Measurements from ENCODE around the gene TMPRSS7.

Gene TMPRSS7

GRCh38 chr3:111993038-111993437, 41.5 kb upstream of the TMPRSS7 start:
- no peaks in the 10 kb centered on the region for H3K79me2 ChIP-seq (ENCODE audit: insufficient read depth, low read length)
- TF ChIP-seq, protein P1, sequence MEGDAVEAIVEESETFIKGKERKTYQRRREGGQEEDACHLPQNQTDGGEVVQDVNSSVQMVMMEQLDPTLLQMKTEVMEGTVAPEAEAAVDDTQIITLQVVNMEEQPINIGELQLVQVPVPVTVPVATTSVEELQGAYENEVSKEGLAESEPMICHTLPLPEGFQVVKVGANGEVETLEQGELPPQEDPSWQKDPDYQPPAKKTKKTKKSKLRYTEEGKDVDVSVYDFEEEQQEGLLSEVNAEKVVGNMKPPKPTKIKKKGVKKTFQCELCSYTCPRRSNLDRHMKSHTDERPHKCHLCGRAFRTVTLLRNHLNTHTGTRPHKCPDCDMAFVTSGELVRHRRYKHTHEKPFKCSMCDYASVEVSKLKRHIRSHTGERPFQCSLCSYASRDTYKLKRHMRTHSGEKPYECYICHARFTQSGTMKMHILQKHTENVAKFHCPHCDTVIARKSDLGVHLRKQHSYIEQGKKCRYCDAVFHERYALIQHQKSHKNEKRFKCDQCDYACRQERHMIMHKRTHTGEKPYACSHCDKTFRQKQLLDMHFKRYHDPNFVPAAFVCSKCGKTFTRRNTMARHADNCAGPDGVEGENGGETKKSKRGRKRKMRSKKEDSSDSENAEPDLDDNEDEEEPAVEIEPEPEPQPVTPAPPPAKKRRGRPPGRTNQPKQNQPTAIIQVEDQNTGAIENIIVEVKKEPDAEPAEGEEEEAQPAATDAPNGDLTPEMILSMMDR (IDR thresholded peaks at IDR 0.05; ENCODE audit: insufficient read depth, low read length, poor library complexity, severe bottlenecking): no peak
- no peak for TF ChIP-seq EZH2phosphoT487 (conservative IDR thresholded peaks at IDR 0.05; ENCODE audit: low read length)

DNA sequence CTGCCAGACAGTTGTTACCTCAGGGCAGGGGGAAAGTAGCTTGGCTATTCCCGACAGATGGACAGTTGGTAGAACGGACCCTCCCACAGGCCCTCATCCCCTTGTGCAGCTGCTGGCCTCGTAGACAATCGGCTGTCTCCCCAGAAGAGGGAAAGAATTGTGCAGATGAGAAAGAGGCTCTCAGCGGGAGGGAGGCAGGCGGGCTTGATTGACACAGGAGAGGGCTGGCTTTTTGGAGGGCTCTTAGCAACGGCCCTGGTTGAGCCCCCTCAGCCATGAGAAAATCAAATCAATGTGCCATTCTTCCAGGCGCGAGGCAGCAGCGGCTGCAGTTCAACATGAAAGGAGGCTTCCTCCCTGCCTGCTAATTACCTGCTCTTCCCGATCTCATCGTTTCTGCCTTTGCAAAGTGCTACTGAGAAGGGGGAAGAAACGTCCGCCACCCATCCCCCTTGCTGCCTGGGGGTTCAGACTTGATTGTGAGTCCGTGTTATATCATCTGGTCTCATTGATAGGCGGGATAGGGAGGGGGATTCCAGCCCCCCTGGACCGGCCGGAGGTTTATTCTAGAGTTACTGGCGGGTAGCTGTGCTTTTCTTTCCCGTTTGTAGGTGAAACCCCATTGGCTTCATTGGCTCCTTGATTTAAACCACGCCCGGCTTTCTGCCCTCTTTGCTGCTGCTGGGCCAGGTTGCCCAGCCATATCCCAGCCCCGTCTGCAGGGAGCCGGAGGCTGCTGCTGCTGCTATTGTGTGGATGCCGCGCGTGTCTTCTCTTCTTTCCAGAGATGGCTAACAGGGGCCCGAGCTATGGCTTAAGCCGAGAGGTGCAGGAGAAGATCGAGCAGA, 35.7 kb upstream of the TMPRSS7 start, which contains the start of gene TAGLN3:
Gene TAGLN3 (plus strand): TSS at position 287 of the 848 bp plus-strand sequence. CDS start 501 bp downstream, at position 788.
- Histone ChIP-seq H2AFZ (ENCODE audit: low read depth, low read length, severe bottlenecking) (no peak within 1 kb of the TSS), H3F3A (ENCODE audit: insufficient read depth) (no peaks in the 10 kb centered on the region), H3K4me2 (ENCODE audit: low read depth, low read length, poor library complexity, severe bottlenecking) (no peak within 1 kb of the TSS), H3K27me3 (ENCODE audit: low read length) (no peaks in the 10 kb centered on the region), H3K36me3 (ENCODE audit: low read length) (no peaks in the 10 kb centered on the region), H4K20me1 (ENCODE audit: low read depth, low read length) (no peaks in the 10 kb centered on the region), H3K9me3 (ENCODE audit: insufficient read depth, low read length) (no peaks in the 10 kb centered on the region), H3K4me3 (ENCODE audit: insufficient read depth, low read length, poor library complexity, severe bottlenecking) (no peak within 1 kb of the TSS), H3K9ac (ENCODE audit: low read length) (no peak within 1 kb of the TSS), H3K9me2 (replicated peaks; ENCODE audit: insufficient read depth, low read length) (no peaks in the 10 kb centered on the region), H3K27ac (ENCODE audit: low read depth, low read length) (no peak within 1 kb of the TSS), H3K79me2 (ENCODE audit: insufficient read depth, low read length) (no peaks in the 10 kb centered on the region)
- TF ChIP-seq EZH2phosphoT487 (conservative IDR thresholded peaks at IDR 0.05; ENCODE audit: low read length): no peak
- TF ChIP-seq, protein P1 (IDR thresholded peaks at IDR 0.05; ENCODE audit: insufficient read depth, low read length, poor library complexity, severe bottlenecking): no peak

More at GRCh38 chr3:111993038-111993437, 41.5 kb upstream of the TMPRSS7 start:
- H3K9ac ChIP-seq (ENCODE audit: low read length): no peak overlapping the region
- H2AFZ ChIP-seq (ENCODE audit: low read depth, low read length, severe bottlenecking): no peak overlapping the region
- no peaks in the 10 kb centered on the region for H3K27me3 ChIP-seq (ENCODE audit: low read length)
- no peak overlapping the region for H3K27ac ChIP-seq (ENCODE audit: low read depth, low read length)
- no peak overlapping the region for H3K4me3 ChIP-seq (ENCODE audit: insufficient read depth, low read length, poor library complexity, severe bottlenecking)
- H3K4me2 ChIP-seq (ENCODE audit: low read depth, low read length, poor library complexity, severe bottlenecking): no peak overlapping the region
- H3K36me3 ChIP-seq (ENCODE audit: low read length): peaks cover 27% of the 10 kb centered on the region
- H3K9me3 ChIP-seq (ENCODE audit: insufficient read depth, low read length): no peaks in the 10 kb centered on the region
- H3K9me2 ChIP-seq (replicated peaks; ENCODE audit: insufficient read depth, low read length): no peaks in the 10 kb centered on the region
- no peaks in the 10 kb centered on the region for H4K20me1 ChIP-seq (ENCODE audit: low read depth, low read length)
- H3F3A ChIP-seq (ENCODE audit: insufficient read depth): no peaks in the 10 kb centered on the region

DNA sequence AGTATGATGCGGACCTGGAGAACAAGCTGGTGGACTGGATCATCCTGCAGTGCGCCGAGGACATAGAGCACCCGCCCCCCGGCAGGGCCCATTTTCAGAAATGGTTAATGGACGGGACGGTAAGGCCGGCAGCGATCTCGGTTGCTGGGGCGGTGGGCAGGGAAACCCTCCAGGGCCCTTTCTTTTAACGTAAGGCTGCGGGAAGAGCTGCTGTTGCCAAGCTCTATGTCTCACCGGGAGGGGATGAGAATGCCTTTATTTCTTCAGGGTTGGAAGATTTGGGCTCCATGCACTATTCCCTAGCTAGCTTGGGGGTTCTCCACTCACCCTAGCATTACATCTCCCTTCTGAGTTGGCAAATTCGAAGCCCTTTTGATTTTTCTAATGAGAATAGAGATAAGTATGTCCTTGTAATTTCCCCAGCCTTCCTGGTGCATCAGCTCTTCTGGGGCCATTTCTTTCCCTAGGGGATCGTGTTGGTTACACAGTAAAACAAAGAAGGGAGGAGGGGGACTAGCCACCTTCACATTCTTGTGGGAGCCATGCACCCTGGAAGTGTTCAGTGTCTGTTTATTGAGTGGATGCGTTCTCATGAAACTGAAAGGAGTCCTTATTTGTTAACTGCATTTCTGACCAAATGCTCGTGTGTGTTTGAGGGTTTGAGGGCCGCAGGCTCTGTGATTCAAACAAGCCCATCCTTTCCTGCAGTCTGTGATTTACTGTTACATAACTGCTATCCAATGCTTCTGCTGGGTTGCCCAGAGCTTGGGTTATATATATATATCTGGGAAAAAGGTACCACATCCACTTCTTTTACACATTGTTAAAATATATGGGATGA, 34.8 kb upstream of the TMPRSS7 start:
- H3K36me3 ChIP-seq (ENCODE audit: low read length): no peaks in the 10 kb centered on the region
- H3K27ac ChIP-seq (ENCODE audit: low read depth, low read length): no peak overlapping the region
- no peaks in the 10 kb centered on the region for H4K20me1 ChIP-seq (ENCODE audit: low read depth, low read length)
- H3K4me3 ChIP-seq (ENCODE audit: insufficient read depth, low read length, poor library complexity, severe bottlenecking): no peak overlapping the region
- no peaks in the 10 kb centered on the region for H3F3A ChIP-seq (ENCODE audit: insufficient read depth)
- no peak for TF ChIP-seq EZH2phosphoT487 (conservative IDR thresholded peaks at IDR 0.05; ENCODE audit: low read length)
- TF ChIP-seq, protein P1 (IDR thresholded peaks at IDR 0.05; ENCODE audit: insufficient read depth, low read length, poor library complexity, severe bottlenecking): no peak
- no peaks in the 10 kb centered on the region for H3K9me2 ChIP-seq (replicated peaks; ENCODE audit: insufficient read depth, low read length)
- no peaks in the 10 kb centered on the region for H3K27me3 ChIP-seq (ENCODE audit: low read length)
- no peak overlapping the region for H3K9ac ChIP-seq (ENCODE audit: low read length)
- H3K9me3 ChIP-seq (ENCODE audit: insufficient read depth, low read length): no peaks in the 10 kb centered on the region
- H2AFZ ChIP-seq (ENCODE audit: low read depth, low read length, severe bottlenecking): no peak overlapping the region
- no peaks in the 10 kb centered on the region for H3K79me2 ChIP-seq (ENCODE audit: insufficient read depth, low read length)
- H3K4me2 ChIP-seq (ENCODE audit: low read depth, low read length, poor library complexity, severe bottlenecking): no peak overlapping the region

Data from SU-DHL-6 (cell line).